HG02678 (cell line): Measurements from ENCODE around the gene CRIM1.
A peak's percentile ranks its signal among the peaks of the same experiment; 100 is the strongest.

Experiments used
- ATAC-seq: cut with Tn5 transposase; IDR thresholded peaks from one replicate; pipeline ENCODE4 v1.9.1; 2021; ENCODE audit warnings: mild to moderate bottlenecking, moderate library complexity; ENCODE audit not compliant: unreplicated experiment

CRIM1 gene

DNA sequence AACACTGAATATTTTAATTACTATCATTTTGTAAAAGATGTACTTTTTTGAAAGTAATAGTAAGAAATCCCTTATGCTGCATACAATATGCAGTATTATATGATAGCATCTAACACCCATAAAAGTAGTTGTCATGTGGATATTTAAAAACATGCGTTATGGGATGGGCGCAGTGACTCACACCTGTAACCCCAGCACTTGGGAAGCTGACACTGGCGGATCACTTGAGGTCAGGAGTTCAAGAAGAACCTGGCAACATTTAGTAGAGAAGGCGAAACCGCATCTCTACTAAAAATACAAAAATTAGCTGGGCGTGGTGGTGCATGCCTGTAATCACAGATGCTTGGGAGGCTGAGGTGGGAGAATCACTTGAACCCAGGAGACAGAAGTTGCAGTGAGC lies 153.5 kb downstream of the CRIM1 start:
- no peak for ATAC-seq

DNA sequence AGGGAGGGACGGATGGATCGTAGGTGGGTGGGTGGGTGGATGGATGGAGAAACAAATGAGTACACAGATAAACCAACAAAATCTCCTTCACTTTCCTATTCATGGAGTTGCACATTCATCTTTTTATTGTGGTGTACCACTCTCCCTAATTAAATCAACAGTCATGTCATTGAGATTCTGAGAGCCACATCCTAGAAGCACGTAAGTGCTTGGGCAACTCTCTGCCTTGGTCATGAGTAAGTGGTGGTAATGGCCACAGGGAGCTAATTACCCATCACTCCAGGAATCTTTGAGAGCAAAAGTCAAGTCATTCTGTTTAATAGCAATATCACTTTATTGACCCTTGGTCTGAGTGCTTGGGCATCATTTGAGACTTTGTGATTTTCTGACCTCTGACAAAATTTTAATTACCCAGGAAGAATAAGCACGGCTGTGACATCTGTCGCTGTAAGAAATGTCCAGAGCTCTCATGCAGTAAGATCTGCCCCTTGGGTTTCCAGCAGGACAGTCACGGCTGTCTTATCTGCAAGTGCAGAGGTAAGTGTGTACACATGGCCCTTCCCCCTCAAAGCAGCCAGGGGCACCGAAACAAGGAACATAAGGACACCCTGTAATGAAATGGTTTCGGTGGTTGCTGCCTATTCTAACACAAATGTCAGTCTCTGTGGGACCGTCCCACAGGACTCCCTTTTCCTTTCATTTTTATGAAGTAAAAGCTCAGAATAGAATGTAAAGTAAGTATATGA lies 156.5 kb downstream of the CRIM1 start:
- ATAC-seq: peak; percentile 57

DNA sequence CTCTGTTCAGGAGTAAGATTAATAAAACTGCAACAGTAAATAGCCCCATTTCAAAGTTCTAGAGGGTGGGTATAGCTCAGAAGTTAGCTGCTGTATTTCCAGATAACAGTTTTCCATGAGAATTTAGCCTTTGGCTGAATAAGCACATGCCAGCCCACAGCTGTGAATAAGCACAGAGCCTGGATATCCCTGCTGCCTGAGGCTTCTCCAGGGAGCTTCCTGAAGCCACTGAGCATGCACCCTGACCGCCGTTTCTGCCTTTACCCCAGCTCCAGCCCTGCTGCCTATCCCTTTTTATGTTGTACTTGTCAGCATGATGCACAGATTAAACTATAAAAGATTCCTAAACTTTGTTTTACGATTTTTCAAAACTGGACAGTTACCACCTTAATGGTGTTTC lies 157.1 kb downstream of the CRIM1 start:
- no peak for ATAC-seq

DNA sequence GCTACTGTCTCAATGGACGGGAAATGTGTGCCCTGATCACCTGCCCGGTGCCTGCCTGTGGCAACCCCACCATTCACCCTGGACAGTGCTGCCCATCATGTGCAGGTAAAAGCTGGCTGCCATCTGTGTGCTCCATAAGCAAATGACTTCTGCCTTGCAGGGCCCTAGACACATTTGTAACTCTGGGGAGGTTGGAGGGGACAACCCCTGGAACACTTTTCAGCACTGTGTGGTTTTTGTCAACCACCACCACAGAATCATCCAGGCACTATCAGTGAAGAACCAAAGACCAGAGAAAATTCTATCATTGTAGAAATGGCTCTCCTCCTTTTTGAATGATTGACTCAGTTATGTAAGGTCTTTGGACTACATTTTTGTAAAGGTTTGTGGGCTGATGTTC lies 158.1 kb downstream of the CRIM1 start:
- ATAC-seq: no peak

DNA sequence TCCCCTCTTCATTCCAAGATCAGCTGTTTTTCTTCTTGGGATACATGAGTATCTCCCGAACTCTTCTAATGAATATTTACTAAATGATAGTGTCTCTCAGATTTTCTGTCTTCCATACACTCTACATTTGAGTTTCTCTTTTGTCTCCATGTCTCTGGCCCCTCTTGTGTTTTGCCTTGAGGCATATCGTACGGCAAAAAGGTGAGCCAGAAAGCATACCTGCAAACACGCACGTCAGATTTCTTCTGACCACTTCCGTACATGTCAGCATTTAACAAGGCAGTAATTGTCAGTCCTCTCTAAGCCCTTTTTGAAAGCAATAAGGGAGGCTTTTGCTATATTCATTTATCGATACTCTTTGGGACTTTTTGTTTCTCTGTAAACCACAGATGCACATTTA lies 160.0 kb downstream of the CRIM1 start:
- ATAC-seq: no peak

DNA sequence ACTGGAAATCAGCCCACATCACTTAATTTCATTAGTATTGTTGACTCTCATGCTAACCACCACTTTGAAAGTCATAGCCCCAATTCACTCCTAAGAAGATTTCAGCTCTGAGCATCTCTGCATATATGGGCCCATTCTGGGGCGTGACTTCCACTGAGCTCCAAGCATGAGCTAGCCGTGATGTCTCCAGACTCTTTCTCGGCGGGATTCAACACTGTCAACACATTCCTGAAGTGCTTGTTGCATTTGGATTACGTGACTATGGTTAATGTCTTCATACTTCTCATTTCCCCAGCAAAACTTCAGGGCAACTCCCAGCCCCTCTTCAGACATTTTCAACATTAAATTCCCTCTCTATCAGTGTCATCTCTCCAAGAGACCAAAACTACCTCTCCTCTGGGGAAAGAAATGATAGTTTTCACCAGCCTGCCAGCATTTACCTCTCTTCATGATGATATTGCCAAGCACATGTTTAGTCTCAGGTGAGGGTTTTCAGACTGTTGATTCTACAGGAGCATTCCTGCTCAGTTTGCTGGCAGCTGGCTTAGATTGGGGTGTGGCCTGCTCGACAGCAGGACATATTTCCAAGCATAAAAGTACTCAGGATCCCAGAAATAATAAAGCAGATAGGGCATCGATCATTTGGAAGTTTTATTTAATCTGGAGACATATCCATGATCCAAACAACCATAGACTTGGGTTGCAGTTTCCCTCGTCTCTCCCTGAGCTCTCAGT lies 160.7 kb downstream of the CRIM1 start:
- no peak for ATAC-seq

DNA sequence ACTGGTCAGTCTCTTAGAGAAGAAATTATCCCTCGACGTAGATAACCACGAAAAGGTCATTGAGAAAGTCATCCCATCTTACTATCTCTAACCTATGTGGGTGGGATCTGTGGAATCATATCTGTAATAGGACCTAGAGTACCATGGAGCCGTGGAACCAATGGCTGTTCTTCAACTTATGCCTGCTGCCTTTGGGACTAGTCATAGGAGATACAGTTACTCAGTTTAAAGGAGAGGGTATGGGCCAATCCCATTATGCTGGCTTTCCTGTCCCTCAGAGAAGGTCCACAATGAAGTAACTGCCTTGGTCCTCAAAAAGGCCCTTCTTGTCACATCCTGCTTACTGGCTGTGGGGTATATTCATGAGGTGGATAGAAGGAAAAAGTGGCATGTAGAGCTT lies 164.9 kb downstream of the CRIM1 start:
- ATAC-seq: no peak

DNA sequence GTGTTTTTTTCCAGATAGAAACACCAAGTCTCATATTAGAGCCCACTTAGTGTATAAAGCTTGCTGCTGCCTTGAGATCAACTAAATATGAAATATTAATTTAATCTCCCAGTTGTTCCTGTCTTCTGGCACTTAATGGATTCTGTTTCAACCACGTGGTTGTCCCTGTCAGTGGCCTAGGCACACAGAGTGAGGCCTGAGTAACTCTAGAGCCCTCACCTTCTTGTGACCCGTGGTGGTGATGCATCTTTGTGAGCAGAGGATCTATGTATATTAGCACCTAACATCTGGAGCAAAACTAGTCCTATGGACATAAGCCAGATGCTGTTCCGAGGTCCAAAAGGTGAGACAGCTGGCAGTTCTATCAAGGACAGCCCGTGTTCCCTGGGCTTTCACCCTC lies 167.6 kb downstream of the CRIM1 start:
- ATAC-seq: no peak

DNA sequence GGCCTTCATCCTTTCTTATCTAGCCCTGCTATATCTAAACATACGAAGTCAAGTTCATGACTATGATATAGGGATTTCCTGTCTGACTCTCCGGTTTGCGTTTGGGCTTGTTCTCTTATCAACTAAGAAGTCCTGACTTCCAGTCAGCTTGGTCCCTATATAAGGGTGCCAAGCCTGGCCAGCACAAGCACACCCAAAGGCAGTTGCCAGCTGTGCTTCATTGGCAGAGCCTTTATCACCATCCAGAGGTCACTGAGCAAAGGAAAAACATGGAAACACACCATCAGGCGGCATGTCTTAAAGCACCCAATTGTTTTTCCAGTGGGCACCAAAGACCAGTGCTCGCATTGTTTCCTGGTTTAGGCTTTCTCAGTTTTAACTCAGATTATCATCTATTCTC lies 169.7 kb downstream of the CRIM1 start:
- no peak for ATAC-seq

DNA sequence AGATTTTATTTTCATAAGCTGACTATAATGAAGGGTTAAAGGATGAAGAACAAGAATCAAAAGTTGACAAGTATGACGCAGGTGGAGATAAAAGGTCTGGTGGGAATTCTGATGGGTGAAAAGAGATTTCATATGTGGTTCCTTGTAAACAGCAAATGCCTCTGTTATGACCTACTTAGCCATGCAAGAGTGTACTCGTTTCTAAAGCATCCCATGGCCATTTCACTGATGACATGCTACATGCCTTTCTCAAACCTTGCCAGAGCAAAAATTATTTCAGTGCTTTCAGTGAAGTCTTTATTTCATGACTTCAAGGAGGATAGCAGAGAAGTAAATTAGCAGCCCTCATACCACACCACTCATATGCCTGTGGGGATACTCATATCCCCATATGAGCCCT lies 170.6 kb downstream of the CRIM1 start:
- ATAC-seq: no peak

DNA sequence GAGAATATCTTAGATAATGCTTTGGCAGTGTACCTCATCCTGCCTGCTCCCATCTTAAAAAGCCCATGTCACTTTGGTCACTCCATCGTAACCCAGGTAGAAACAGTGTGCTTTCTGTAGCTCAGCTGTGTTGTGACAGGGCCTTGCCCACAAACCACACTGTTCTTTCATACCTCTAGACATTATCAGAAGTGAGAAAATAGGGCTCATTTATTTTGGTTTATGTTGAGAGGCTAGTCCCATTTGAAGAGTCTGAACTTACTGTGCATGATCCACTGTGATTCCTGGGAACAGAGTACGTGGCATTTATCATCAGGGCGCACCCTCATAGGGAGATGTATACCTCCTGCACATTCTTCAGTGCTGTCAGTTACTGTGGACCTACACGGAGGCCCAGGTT lies 172.7 kb downstream of the CRIM1 start:
- ATAC-seq: peak; percentile 88

DNA sequence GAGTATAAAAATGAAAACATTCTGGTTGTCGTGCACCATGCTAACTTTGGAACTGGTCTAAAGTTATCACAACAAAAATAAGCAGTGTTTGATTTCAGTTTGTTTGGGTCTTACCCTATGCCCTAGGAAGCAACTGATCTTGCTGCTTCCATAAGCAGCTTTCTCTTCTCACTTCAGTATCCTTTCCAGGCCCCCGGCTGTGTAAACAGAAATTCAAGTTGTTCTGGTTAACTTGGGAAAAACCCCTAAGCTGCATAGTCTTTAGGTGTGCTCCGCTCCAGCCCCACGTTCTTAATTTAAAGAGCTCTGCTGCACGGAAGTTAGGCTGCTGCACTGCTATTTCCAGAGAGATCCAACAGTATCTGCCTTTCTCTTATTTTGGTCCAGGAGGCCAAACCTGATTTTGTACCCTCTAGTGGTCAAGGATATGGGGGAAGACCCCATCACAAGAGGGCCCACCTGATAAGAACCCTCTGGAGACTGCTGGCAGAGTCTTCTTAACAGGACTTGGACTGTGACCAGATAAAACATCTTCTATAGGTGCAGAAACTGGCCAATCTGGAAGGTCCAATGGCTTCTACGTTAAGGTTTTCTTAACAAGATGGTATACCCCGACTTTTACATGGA lies 173.3 kb downstream of the CRIM1 start:
- ATAC-seq: peak; percentile 26

DNA sequence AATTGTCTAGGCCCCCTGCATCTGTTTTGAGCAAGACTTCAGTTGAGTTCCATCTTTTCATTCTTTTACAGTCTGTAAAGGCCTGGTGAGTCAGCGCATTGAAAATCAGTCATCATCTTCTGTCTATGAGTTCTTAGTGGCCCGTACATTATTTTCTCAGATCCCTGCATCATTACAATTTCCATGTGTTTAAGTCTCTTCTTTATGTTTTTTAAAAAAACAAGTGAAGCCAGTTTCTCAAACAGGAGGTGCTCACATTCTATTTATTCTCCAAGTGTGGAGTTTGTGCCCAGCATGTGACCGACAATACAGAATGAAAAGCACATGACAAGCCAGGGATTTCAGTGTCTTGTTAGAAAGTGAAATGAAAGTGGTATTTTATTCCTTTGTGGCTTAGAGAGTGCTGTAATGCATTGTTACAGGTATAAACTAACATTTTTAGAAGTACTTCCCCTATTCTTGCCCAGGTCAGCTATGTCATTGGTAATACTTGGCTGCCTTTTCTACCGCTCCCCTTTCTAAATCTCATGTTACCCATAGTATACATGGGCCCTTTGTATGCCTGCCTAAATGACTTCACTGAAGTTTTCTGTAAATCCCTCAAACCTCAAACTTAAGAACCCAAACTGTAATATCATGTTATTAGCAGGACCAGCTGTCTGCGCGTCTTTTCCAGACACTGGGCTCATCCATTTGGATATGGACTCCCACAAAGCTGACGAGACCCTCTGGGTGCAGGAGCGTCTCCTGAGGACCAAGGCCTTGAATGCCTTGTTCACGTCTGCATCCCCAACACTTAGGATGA lies 174.8 kb downstream of the CRIM1 start:
- ATAC-seq: peak; percentile 54

DNA sequence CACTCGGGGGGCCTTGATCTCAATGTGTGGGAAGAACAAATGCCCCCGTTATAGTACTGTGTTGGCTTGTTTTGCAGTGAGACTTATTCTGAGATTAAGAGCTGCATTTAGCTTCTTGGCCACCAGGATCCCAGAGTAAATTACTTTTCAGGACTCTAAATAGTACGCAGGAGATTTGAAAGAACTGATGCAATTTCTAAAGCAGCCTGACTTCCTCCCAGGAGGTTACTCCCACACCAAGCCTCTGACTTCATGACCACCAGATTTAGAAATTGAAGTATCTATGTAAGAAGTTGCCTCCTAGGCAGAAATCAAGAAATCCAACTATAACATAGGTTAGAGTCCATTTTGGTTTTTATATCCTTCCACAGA lies 175.4 kb downstream of the CRIM1 start:
- ATAC-seq: no peak

DNA sequence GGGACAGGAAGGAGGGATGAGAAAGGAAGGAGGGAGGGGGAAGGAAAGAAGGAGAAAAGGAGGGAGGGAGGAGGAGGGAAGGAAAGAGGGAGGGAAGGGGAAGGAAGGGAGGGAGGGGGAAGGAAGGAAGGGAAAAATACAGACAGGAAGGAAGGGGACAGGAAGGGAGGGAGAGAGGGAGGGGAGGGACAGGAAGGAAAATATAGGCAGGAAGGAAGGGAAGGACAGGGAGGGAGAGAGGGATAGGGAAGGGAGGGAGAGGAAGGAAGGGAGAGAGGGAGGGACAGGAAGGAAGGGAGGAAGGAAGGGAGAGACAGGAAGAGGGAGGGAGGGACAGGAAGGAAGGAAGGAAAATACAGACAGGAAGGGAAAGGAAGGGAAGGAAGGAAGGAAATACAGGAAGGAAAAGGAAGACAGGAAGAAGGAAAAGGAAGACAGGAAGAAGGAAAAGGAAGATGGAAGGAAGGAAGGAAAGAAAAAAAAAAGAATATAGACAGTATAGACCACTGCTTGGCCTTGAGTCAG lies 178.8 kb downstream of the CRIM1 start:
- no peak for ATAC-seq

DNA sequence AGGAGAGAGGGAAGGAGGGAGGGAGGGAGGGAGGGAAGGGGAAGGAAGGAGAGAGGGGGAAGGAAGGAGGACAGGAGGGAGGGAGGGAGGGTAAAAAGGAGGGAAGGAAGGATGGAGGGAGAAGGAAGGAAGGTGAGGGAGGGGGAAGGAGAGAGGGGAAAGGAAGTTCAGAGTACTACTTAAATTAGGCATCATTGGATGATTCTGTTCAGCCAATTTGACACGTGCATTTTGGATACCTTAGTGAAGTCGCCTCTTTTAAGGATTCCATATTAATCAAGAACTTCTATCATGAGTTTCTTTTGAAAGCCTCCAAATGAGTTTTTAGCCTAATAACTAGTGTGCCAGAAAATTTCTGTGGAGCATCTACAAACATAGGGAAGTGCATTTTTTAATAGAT lies 179.5 kb downstream of the CRIM1 start:
- ATAC-seq: no peak

DNA sequence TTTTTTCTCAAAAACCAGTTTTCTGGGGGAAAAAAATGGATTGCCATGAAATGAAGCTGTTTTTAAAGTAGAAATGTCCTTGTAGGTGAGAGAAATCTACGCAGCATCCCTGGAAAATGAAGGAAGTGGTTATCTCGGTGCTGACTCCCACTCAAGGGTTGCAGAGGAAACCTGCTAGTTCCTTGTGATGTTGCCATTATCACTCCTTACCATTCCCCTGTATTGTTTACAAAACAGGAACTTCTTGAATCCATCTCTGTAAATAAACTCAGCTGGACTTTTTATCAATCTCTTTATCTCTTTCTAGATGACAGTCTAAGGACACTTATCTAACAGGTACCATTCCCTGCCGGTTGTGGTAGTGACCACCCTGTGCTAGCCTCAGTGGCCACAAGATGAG lies 181.2 kb downstream of the CRIM1 start:
- no peak for ATAC-seq

DNA sequence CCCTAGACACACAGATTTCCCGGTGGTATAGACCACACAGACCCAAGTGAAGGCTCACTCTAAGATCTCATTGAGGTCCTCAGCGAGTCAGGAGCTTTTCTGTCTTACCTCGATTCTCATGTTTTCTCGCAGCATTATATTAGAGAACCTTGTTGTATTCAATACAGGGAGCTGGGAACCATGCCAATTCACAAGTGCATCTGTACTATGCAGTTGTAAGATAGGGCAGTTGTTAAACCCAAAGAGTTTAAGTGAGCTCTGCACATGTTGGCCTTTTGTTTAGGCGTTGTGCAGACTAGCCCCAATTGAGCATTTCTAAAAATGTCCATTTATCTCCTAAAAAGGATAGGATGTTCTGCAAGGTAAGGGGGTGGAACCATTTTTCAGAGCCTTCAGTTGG lies 182.8 kb downstream of the CRIM1 start:
- no peak for ATAC-seq

DNA sequence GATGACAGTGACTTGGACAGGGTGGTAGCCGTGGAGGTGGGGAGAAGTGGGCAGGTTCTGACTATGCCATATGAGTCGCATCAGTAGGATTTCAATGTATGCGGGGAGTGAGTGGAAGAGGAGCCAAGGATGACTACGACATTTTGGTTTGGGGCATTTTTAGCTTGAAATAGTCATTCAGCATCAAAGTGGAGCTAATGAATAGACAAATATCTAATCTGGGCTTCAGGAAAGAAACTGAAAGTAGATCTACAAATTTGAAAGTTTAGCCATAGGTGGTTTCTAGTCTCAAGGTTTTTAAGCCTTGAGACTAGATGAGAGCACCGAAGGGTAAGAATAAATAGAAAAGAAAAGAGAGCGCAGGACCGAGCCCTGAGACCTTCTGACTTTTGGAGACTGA lies 184.1 kb downstream of the CRIM1 start:
- peak; percentile 91 for ATAC-seq

DNA sequence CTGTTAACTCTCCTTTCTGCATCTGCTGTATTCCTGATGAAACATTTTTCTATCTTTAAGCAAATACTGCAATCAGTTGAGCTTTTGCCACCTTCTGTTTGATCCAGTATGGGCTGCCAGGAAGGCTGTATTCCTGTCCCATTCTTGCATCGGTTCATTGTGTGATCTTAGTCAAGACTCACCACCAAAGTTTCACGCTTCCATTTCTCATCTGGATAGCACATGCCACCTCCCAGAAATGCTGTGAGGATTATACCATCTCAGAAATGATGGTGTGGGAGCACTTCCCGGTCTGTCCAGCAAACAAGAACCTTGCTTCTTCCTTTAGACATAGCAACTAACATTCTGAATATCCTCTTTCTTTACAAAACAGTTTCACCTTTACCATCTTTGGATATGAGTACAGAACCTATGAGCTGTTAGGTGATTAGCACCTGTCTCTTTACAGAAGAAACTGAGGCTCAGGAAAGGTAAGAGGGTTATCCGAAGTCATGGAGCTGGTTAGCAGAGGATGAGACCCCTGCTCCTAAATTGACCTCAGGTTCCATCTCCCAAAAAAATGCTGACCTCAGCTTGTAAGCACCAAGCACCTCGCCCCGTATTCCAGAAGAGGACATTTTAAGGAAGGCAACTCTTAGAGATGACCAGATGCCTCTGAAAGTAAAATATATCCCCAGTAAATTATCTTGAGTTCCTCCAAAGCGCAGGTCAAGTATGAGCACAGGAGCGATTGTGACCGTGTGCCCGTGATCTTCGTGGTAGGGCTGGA lies 185.6 kb downstream of the CRIM1 start:
- no peak for ATAC-seq
